ENCODE results near the gene DPPA3.
"Not testable (repeated sequence)": the region's sequence is repeated elsewhere in the genome, so short reads cannot be mapped to it uniquely, and the experiment has no call there.

DPPA3 gene

DNA sequence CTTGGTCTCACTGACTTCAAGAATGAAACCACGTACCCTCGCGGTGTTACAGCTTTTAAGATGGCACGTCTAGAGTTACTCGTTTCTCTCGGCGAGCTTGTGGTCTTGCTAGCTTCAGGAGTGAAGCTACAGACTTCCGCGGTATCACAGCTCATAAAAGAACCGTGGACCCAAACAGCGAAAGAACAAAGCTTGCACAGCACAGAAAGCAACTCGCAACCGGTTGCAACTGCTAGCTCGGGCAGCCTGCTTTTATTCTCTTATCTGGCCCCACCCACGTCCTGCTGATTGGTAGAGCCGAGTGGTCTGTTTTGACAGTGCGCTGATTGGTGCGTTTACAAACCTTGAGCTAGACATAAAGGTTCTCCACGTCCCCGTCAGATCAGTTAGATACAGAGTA, 40.2 kb downstream of the DPPA3 start:
- peaks cover 5% of the 10 kb centered on the region for H3K9me3 Mint-ChIP-seq
- peak overlapping the region; percentile 66 for H3K27ac Mint-ChIP-seq
- no peak for TF ChIP-seq CTCF (IDR thresholded peaks at IDR 0.05)

DNA sequence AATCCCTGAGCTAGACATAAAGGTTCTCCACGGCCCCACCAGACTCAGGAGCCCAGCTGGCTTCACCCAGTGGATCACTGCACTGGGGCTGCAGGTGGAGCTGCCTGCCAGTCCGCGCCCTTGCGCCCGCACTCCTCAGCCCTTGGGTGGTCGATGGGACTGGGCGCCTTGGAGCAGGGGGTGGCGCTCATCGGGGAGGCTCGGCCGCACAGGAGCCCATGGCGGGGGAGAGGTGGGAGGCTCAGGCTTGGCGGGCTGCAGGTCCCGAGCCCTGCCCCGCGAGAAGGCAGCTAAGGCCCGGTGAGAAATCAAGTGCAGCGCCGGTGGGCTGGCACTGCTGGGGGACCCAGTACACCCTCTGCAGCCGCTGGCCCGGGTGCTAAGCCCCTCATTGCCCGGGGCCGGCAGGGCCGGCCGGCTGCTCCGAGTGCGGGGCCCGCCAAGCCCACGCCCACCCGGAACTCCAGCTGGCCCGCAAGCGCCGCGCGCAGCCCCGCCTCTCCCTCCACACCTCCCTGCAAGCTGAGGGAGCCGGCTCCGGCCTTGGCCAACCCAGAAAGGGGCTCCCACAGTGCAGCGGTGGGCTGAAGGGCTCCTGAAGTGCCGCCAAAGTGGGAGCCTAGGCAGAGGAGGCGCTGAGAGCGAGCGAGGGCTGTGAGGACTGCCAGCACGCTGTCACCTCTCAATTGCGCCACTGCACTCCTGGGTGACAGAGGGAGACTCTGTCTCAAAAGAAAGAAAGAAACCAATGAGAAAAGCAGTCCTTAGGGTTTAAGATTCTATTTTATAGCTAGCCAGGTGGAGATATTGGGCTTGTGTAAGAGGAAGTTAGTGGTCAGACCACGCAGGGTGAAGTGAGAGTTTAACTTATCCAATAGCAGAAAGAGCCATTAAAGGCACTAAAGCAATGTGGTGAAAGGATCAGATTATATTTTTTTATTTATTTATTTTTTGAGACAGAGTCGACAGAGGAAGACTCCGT, 41.0 kb downstream of the DPPA3 start:
- not testable (repeated sequence) for H3K36me3 Mint-ChIP-seq (ENCODE audit: low read depth); DNase-seq; H3K9me3 Mint-ChIP-seq; H3K4me3 Mint-ChIP-seq; H3K27ac Mint-ChIP-seq; H3K27me3 Mint-ChIP-seq (ENCODE audit: low read depth, poor library complexity); H3K4me1 Mint-ChIP-seq

More for the DNA sequence above, 40.2 kb downstream of the DPPA3 start:
- H3K4me3 Mint-ChIP-seq, result no peak overlapping the region
- no peak for DNase-seq
- peaks cover 6% of the 10 kb centered on the region for H3K4me1 Mint-ChIP-seq
- H3K36me3 Mint-ChIP-seq (ENCODE audit: low read depth), result no peaks in the 10 kb centered on the region
- peaks cover 8% of the 10 kb centered on the region for H3K27me3 Mint-ChIP-seq (ENCODE audit: low read depth, poor library complexity)

DNA sequence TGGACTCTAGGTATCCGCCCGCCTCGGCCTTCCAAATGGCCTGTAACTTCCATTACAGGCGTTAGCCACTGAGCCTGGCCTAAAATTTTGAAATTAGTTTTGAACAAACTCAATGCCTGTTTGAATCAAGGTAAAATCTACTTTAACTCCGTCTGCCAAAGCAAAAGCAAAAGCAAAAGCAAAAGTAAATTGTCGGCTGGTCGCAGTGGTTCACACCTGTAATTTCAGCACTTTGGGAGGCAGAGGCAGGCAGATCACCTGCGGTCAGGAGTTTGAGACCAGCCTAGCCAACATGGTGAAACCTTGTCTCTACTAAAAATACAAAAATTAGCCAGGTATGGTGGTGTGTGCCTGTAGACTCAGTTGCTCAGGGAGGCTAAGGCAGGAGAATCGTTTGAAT, 44.4 kb downstream of the DPPA3 start:
- H3K9me3 Mint-ChIP-seq; DNase-seq; H3K27me3 Mint-ChIP-seq (ENCODE audit: low read depth, poor library complexity); H3K4me3 Mint-ChIP-seq; H3K36me3 Mint-ChIP-seq (ENCODE audit: low read depth); H3K4me1 Mint-ChIP-seq; H3K27ac Mint-ChIP-seq: not testable (repeated sequence)

DNA sequence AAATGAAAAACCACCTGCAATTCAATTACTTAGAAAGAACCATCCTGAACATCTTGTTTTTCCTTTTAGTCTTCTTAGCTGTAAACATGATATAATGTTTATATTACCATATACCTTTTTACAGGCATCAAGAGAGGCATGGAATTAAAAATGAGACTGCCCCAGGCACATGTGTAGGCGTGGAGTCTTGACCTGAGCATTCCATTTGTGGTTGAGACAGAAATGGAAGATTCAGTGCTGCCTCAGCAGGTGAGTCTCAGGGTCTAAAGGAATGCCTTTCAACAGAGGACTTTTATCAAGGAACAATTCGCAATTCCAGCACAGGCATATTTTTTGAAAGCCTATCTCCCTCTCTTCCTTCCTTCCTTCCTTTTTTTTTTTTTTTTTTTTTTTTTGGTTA, 45.8 kb downstream of the DPPA3 start:
- DNase-seq, result no peak
- no peak overlapping the region for H3K27ac Mint-ChIP-seq
- no peaks in the 10 kb centered on the region for H3K36me3 Mint-ChIP-seq (ENCODE audit: low read depth)
- no peak overlapping the region for H3K4me3 Mint-ChIP-seq
- H3K27me3 Mint-ChIP-seq (ENCODE audit: low read depth, poor library complexity), result no peaks in the 10 kb centered on the region
- no peaks in the 10 kb centered on the region for H3K4me1 Mint-ChIP-seq
- TF ChIP-seq CTCF (IDR thresholded peaks at IDR 0.05), result no peak
- no peaks in the 10 kb centered on the region for H3K9me3 Mint-ChIP-seq

DNA sequence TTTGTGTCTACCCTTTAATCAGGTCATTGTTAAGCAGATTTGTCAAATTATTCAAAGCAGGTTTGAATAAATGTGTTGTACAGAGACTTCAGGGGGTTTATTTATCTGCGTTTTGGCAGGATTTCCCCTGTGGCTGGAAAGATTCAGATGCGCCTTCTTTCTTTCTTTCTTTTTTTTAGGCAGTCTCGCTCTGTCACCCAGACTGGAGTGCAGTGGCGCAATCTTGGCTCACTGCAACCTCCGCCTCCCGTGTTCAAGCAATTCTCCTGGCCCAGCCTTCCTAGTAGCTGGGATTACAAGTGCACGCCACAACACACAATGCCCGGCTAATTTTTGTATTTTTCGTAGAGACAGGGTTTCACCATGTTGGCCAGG, 47.5 kb downstream of the DPPA3 start:
- no peak overlapping the region for H3K27ac Mint-ChIP-seq
- TF ChIP-seq CTCF (IDR thresholded peaks at IDR 0.05), result no peak
- DNase-seq, result no peak
- no peaks in the 10 kb centered on the region for H3K27me3 Mint-ChIP-seq (ENCODE audit: low read depth, poor library complexity)
- H3K4me1 Mint-ChIP-seq, result no peaks in the 10 kb centered on the region
- peaks cover 3% of the 10 kb centered on the region for H3K9me3 Mint-ChIP-seq
- no peak overlapping the region for H3K4me3 Mint-ChIP-seq
- H3K36me3 Mint-ChIP-seq (ENCODE audit: low read depth), result no peaks in the 10 kb centered on the region
